Measurements from ENCODE around the gene MPHOSPH9.
"Not testable (repeated sequence)": the region's sequence is repeated elsewhere in the genome, so short reads cannot be mapped to it uniquely, and the experiment has no call there.

The MPHOSPH9 gene

GRCh38 chr12:123207815-123208214, 25.1 kb downstream of the MPHOSPH9 start:
- not testable (repeated sequence) for DNase-seq

GRCh38 chr12:123206794-123207193, 26.1 kb downstream of the MPHOSPH9 start:
- DNase-seq, result not testable (repeated sequence)

DNA sequence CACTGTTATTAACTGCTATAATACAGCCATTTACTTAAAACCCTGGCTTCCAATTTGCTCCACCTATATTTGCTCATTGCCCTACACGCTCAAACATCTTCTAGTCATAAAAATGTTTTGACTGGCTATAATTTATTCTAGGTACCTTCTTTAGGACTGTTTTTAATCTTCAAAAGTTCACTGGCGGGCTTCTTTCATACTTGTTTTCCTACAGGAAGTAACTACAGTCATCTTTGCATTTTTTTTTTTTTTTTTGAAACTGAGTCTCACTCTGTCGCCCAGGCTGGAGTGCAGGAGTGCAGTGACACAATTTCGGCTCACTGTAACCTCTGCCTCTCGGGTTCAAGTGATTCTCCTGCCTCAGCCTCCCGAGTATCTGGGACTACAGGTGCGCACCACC, 32.5 kb downstream of the MPHOSPH9 start:
- no peak for DNase-seq

DNA sequence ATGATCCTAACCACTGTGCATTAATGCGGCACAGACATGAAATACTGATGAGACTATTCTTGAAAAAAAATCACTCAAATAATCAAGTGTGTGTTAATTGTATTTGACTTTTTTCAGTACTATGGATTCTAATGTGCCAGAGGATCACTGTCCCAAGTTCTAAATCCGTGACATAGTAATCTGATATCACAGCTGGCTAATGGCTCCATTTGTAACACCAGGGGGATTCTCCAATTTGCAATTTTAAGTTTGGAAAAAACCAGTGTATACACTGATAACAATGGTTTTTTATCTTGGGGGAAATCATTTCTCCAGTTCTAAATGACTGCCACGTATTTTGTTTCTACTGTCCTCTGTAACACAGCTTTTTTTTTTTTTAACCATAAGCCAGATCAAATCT, 33.0 kb downstream of the MPHOSPH9 start:
- DNase-seq, result no peak

DNA sequence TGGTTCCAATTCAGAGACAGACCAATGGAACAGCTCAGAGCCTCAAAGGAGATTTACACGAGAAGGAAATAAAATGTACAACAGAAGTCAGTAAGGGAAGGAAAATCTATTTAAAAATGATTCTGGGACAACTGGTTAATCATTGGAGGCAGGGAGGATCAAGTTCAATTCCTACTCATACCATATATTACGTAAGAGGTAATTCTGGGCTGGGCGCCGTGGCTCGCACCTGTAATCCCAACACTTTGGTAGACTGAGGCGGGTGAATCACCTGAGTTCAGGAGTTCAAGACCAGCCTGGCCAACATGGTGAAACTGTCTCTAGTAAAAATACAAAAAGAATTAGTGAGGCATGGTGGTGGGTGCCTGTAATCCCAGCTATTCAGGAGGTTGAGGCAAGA, 45.3 kb downstream of the MPHOSPH9 start:
- DNase-seq, result no peak

DNA sequence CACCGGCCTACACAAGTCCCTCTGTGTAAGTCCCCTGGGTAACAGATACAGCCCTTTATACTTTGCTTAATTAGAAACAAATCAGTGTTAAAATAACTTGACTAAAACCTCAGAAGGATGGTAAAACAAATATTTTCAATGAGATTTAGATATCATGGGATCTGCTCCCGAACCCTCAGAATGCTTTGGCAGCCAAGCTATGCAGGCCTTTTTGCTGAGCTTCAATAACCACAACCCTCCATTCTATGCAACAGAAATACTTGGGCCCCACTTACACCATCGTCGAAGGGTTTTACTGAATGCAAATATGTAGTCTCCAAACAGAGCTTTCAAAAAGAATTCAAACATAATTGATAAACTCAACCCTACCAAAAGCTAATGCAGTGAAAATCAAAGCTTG, 52.8 kb downstream of the MPHOSPH9 start:
- DNase-seq, result no peak

DNA sequence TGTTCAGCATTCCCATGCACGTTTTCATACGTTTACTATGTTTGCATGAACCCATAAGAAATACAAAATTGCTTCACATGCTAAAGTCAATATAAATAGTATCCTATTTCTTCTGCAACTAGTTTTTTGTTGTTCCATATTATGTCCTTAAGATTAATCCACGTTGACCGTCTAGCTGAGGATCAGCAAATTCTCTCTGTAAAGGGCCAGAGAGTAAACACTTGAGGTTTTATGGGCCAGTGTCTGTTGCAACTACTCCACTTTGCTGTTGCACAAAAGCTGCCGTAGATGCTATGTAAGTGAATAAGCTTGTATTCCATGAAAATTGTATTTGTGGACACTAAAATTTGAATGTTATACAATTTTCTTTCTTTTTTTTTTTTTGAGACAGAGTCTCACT, 61.0 kb downstream of the MPHOSPH9 start:
- DNase-seq, result no peak

GRCh38 chr12:123167329-123167728, 65.6 kb downstream of the MPHOSPH9 start:
- DNase-seq, result no peak

- no peak for DNase-seq
Observed at GRCh38 chr12:123165537-123165936, 67.4 kb downstream of the MPHOSPH9 start.

DNA sequence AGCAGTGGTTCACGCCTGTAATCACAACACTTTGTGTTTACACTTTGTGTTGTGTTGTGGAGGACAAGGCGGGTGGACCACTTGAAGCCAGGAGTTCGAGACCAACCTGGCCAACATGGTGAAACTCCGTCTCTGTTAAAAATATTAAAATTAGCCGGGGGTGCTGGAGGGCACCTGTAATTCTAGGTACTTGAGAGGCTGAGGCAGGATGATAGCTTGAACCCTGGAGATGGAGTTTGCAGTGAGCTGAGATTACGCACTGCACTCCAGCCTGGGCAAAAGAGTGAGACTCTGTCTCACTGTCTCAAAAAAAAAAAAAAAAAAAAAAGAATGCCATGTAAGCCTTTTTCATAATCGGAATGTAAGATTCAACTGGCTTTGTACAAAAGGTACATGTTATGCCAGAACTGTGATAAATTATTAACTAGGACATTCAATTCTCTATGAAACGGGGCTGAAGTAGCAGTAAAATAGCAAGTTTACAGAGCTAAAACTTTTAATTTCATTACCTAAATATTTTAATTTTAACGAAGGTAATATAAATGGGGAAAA, 68.2 kb downstream of the MPHOSPH9 start:
- DNase-seq, result no peak

- DNase-seq, result no peak
Observed at GRCh38 chr12:123164222-123164621, 68.7 kb downstream of the MPHOSPH9 start.

- DNase-seq, result no peak
Observed at GRCh38 chr12:123163227-123163626, 69.7 kb downstream of the MPHOSPH9 start.

- no peak for DNase-seq
Observed at GRCh38 chr12:123160801-123161487, 72.0 kb downstream of the MPHOSPH9 start.

DNA sequence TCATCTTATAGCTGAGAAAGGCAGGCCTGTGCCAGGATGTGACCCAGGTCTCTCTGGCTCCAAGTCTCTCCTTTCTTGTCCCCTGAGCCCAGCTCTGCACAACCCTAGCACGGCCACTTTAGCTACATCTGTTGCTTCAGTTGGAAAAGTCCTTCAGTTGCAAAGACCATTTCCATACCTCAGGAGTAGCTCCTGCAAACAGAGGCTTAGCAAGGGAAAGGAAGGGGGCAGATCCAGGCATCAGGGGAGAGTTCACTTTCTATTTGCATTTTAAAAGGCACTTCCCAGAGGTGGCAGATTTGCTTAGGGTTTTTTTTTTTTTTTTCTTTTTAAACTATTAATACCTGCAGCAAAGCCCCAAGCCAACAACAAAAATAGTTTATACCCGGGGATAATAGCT, 79.0 kb downstream of the MPHOSPH9 start:
- no peak for DNase-seq

GRCh38 chr12:123152833-123153232, 80.1 kb downstream of the MPHOSPH9 start:
- no peak for DNase-seq

DNA sequence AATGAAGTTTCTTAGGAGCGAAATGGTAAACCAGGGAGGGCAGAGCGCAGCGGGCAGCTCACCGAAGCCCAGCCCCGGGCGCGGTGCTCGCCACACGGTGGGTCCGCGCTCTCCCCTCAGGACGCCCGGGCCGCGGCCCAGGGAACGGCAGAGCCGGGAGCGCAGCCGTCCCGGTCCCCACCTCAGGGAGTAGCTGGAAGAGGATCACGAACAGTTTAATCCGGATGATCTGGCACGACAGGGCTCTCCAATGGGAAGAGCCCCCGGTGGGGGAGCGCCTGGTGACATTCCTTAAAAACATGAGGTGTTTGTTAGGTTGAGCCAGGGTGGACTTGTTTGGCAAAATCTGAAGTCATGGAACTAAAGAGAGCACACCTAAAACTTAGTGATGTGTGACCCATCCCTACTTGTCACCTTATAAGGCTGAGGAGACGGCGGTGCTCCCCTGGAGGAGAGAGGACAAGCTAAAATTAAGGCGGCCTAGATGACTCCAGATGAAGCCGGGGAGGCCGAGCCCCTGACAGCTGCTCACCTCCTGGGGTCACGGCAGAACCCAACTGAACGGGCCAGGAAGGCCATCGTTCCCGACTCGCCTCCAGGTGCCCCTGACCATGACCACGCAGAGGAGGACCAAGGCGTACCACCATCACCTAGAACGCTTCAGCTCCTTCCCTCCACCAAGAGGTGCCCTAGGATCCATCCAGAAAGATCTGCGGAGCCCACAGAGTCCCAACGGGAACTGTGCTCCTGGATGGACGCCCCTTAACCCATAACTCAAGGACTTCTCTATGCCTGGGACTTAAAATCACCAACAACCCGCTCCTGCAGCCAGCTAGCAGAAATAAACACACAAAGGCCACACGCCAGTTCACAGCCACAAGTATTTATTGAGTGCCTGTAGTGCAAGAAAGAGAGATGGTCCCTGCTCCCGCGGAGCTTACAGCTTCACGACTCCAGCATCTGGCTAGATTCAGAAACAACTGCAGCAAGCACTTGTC, 81.2 kb downstream of the MPHOSPH9 start:
- no peak for DNase-seq

DNA sequence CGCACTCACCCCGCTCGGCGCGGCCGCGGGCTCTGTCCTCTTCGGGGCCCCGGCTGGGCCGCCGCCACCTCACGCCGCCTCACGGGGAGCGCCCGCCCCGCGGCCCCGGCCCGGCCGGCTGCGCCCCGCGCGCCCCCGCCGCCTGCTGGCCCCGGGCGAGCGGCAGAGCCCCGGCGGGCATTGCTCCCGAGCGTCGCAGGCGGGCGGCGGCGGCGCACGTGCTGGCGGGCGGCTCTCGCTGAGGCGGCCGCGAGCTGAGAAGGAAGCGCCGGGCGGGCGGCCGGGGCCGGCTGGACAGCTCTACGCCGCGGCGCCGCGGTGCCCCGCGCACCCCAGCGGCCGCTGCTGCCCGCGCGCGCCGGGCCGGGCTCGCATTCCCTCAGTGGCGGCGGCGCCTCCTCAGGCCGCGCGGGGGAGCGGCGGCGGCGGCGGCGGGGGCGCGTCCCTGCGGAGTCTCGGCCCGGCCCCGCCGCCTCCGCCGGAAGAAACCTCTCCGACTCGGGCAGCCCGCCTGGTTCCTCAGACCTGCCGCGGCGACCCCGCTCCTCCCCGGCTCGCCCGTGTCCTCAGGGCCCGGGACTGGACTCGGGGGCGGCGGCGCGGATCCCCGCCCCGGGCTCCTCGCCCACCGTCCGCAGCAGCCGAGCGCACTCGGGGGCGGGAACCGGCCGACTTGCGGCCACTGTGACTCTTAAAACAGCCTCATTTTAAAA, 82.0 kb downstream of the MPHOSPH9 start, which contains the start of gene PITPNM2:
TSS of gene PITPNM2 (minus strand) at position 347 of the 713 bp plus-strand sequence. CDS start 116,500 bp downstream, outside the sequence.
- peak; percentile 31 for DNase-seq

DNA sequence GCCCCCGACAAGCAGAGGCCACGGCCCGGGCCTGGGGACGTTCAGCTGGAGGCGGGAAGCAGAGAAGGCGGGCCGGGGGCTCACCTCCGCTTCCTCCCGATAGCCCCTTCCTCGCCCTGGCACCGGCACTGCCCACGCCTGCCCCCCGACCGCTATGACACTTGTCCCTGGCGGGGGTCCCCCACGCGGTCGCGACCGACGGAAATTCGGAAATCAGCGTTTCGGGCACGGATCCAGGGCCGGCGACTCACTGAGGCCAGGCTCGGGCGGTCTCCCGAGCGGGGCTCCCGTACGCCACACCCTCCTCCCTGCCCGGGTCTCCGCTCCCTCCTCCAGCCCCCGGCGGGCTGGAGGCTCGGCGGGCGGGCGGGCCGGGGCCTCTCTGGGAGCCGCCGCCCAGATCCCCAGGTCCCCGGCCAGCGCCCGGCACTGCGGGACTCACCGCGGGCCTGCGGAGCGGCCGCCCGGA, 82.6 kb downstream of the MPHOSPH9 start:
- DNase-seq, result no peak

DNA sequence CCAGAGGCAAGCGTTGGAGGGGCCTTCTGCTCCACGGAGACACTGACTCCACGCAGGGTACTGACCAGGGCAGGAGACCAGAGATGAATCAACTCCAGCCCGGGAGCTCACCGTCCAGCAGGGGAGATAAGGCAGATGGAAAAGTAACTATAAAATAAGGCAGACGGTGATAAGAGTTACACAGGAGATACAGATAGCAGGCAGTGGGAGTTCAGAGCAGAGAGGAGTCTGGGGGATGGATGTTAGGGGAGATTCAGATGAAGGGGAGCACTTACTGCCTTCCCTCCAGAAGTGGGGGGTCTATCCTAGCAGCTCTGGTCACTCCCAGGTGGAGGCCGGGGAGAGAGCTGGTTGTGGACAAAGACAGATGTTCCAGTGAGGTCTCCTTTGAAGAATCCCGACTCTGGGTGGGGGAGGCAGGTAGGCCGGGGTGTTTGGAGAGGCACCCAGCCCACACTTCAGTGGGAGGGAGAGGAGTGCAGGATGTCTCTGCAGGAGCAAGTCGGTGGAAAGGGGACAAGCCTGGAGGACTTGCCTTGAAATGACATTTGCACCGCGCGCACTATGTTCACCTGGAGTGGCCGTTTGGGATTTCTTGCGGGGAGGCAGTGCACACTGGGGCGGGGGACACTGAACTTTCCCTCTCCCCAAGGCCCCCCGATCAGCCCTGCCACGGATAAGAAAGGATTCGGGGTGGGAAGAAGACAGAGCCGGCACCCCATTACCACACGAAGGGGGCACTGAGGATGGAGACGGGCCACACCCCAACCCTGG, 83.3 kb downstream of the MPHOSPH9 start:
- DNase-seq, result no peak

- no peak for DNase-seq
Observed at GRCh38 chr12:123149088-123149487, 83.9 kb downstream of the MPHOSPH9 start.

DNA sequence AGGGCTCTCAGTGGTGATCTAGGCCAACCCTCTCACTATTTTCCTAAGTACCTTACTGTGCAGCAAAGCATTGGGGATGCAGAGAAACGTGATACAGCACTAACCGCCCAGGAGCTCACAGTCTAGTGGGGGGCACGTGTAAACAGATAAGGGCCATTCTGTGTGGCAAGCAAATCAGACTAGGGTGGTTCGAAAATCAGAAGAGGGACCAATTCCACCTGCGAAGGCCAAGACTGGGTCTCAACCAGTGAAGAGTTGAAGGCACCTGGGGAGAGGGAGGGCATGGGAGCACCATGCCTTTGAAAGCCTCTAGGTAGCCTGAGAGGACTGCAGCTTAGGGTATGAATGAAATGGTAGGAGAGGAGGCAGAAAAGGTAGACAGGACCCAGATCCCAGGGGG, 84.3 kb downstream of the MPHOSPH9 start:
- no peak for DNase-seq

- DNase-seq, result no peak
Observed at GRCh38 chr12:123148223-123148622, 84.7 kb downstream of the MPHOSPH9 start.
